GM19397 (cell line): ENCODE results near the gene UBE2J2.

Experiments used
- ATAC-seq: cut with Tn5 transposase; IDR thresholded peaks from one replicate; pipeline ENCODE4 v1.9.1; 2021; ENCODE audit warnings: mild to moderate bottlenecking, moderate library complexity; ENCODE audit not compliant: unreplicated experiment

Gene UBE2J2

GRCh38 chr1:1215080-1215676 lies 58.5 kb downstream of the UBE2J2 start:
- ATAC-seq: no peak

GRCh38 chr1:1213345-1214265 lies 60.0 kb downstream of the UBE2J2 start, which contains the start of gene TNFRSF4:
Gene TNFRSF4, minus strand, starts transcription at chr1:1214153. Its CDS starts 26 bp downstream, at chr1:1214127.
- ATAC-seq: no peak

GRCh38 chr1:1212780-1213344 lies 60.8 kb downstream of the UBE2J2 start:
- no peak for ATAC-seq

- ATAC-seq: no peak
Measured at GRCh38 chr1:1211541-1212441, 61.9 kb downstream of the UBE2J2 start.

GRCh38 chr1:1210726-1211540 lies 62.7 kb downstream of the UBE2J2 start:
- no peak for ATAC-seq

- ATAC-seq: no peak
Measured at GRCh38 chr1:1208713-1209433, 64.8 kb downstream of the UBE2J2 start.

GRCh38 chr1:1207571-1207892 lies 66.1 kb downstream of the UBE2J2 start:
- ATAC-seq: no peak

GRCh38 chr1:1206966-1207531 lies 66.6 kb downstream of the UBE2J2 start:
- ATAC-seq: no peak

- no peak for ATAC-seq
Measured at GRCh38 chr1:1206376-1206965, 67.2 kb downstream of the UBE2J2 start, which contains the start of gene TNFRSF18. Gene TNFRSF18, minus strand, starts transcription at chr1:1206592. Its CDS starts 21 bp downstream, at chr1:1206571.

- no peak for ATAC-seq
Measured at GRCh38 chr1:1205769-1206375, 67.8 kb downstream of the UBE2J2 start.

GRCh38 chr1:1204998-1205768 lies 68.5 kb downstream of the UBE2J2 start:
- ATAC-seq: no peak

GRCh38 chr1:1204425-1204920 lies 69.2 kb downstream of the UBE2J2 start:
- ATAC-seq: no peak
